Fibroblast of mammary gland (primary cell): ENCODE data around the gene MCM9.

ENCODE experiments used
- DNase-seq: peaks from one replicate; pipeline ENCODE4 v3.0.0-alpha.2; 2010; ENCODE audit warnings: low read depth
- H3K4me3 ChIP-seq: 2 replicates; pipeline ENCODE4 v1.5.1; 2011; ENCODE audit warnings: low read depth, mild to moderate bottlenecking, low read length, moderate library complexity; ENCODE audit not compliant: control insufficient read depth
- CTCF ChIP-seq: conservative IDR thresholded peaks from 2 replicates; pipeline ENCODE4 v1.5.1; 2011; ENCODE audit warnings: low read depth, low read length, inconsistent platforms; ENCODE audit not compliant: control insufficient read depth, insufficient read depth

Gene MCM9

GRCh38 chr6:118856301-118856700 is 78.7 kb downstream of the MCM9 start:
- no peak overlapping the region for H3K4me3 ChIP-seq
- no peak for TF ChIP-seq CTCF
- no peak for DNase-seq

- no peak for DNase-seq
- TF ChIP-seq CTCF: no peak
- H3K4me3 ChIP-seq: no peak overlapping the region
These were observed 81.6 kb downstream of the MCM9 start for GRCh38 chr6:118853408-118853807.

GRCh38 chr6:118844915-118845314 is 90.0 kb downstream of the MCM9 start:
- DNase-seq: no peak
- TF ChIP-seq CTCF: no peak
- no peak overlapping the region for H3K4me3 ChIP-seq

- TF ChIP-seq CTCF: no peak
- no peak overlapping the region for H3K4me3 ChIP-seq
- peak; percentile 7 for DNase-seq
These were observed 91.1 kb downstream of the MCM9 start for GRCh38 chr6:118843685-118844390.

GRCh38 chr6:118830691-118831090 is 104.3 kb downstream of the MCM9 start:
- no peak for TF ChIP-seq CTCF
- no peak overlapping the region for H3K4me3 ChIP-seq
- DNase-seq: no peak

- no peak overlapping the region for H3K4me3 ChIP-seq
- no peak for DNase-seq
- no peak for TF ChIP-seq CTCF
These were observed 105.0 kb downstream of the MCM9 start for GRCh38 chr6:118829817-118830478.
